GM18498 (cell line): ENCODE measurements around the gene DENND6A.
"Not testable (repeated sequence)": the region's sequence is repeated elsewhere in the genome, so short reads cannot be mapped to it uniquely, and the experiment has no call there.

Source experiments
- ATAC-seq: cut with Tn5 transposase; IDR thresholded peaks from one replicate; pipeline ENCODE4 v1.9.1; 2021; ENCODE audit warnings: mild to moderate bottlenecking, moderate library complexity; ENCODE audit not compliant: unreplicated experiment

Gene DENND6A

GRCh38 chr3:57692396-57693147 lies at the start of gene DENND6A:
Gene DENND6A, minus strand, starts transcription at chr3:57693077. Its CDS starts 59 bp downstream, at chr3:57693018.
- peak; percentile 83 for ATAC-seq

- ATAC-seq = no peak
Observed at GRCh38 chr3:57740027-57740426, 47.1 kb upstream of the DENND6A start.

- no peak for ATAC-seq
Observed at GRCh38 chr3:57738391-57738790, 45.5 kb upstream of the DENND6A start.

GRCh38 chr3:57737840-57738239 lies 45.0 kb upstream of the DENND6A start:
- ATAC-seq = no peak

- no peak for ATAC-seq
Observed at GRCh38 chr3:57735405-57735804, 42.5 kb upstream of the DENND6A start.

- ATAC-seq = no peak
Observed at GRCh38 chr3:57733790-57734189, 40.9 kb upstream of the DENND6A start.

GRCh38 chr3:57731311-57731710 lies 38.4 kb upstream of the DENND6A start:
- no peak for ATAC-seq

GRCh38 chr3:57730682-57731081 lies 37.8 kb upstream of the DENND6A start:
- no peak for ATAC-seq

GRCh38 chr3:57729334-57730045 lies 36.6 kb upstream of the DENND6A start:
- ATAC-seq = no peak

- ATAC-seq = no peak
Observed at GRCh38 chr3:57727106-57727505, 34.2 kb upstream of the DENND6A start.

- ATAC-seq = no peak
Observed at GRCh38 chr3:57726397-57726796, 33.5 kb upstream of the DENND6A start.

GRCh38 chr3:57718118-57718517 lies 25.2 kb upstream of the DENND6A start:
- no peak for ATAC-seq

- ATAC-seq = no peak
Observed at GRCh38 chr3:57717205-57717868, 24.5 kb upstream of the DENND6A start.

GRCh38 chr3:57715686-57716085 lies 22.8 kb upstream of the DENND6A start:
- ATAC-seq = no peak

GRCh38 chr3:57709559-57709958 lies 16.7 kb upstream of the DENND6A start:
- no peak for ATAC-seq

- ATAC-seq = no peak
Observed at GRCh38 chr3:57709031-57709430, 16.2 kb upstream of the DENND6A start.

GRCh38 chr3:57706462-57706861 lies 13.6 kb upstream of the DENND6A start:
- no peak for ATAC-seq

- not testable (repeated sequence) for ATAC-seq
Observed at GRCh38 chr3:57705351-57705750, 12.5 kb upstream of the DENND6A start.

GRCh38 chr3:57701781-57702180 lies 8.9 kb upstream of the DENND6A start:
- no peak for ATAC-seq

GRCh38 chr3:57700737-57701136 lies 7.9 kb upstream of the DENND6A start:
- no peak for ATAC-seq

GRCh38 chr3:57699591-57699990 lies 6.7 kb upstream of the DENND6A start:
- ATAC-seq = no peak

GRCh38 chr3:57696801-57697321 lies 4.0 kb upstream of the DENND6A start:
- no peak for ATAC-seq
